GM21737 (cell line): ENCODE measurements around the gene FAM25C.
"Not testable (repeated sequence)": the region's sequence is repeated elsewhere in the genome, so short reads cannot be mapped to it uniquely, and the experiment has no call there.

Experiments
- ATAC-seq: cut with Tn5 transposase; IDR thresholded peaks from one replicate; pipeline ENCODE4 v1.9.1; 2021; ENCODE audit warnings: mild to moderate bottlenecking, moderate library complexity; ENCODE audit not compliant: unreplicated experiment

Gene FAM25C

GRCh38 chr10:47999691-48000090 lies at the start of gene FAM25C:
Gene FAM25C (minus strand): TSS chr10:47999791. CDS start chr10:47999765, 26 bp downstream.
- ATAC-seq, result not testable (repeated sequence)

GRCh38 chr10:48044557-48044956 lies 45.0 kb upstream of the FAM25C start:
- ATAC-seq, result not testable (repeated sequence)

- ATAC-seq, result not testable (repeated sequence)
These were observed 31.8 kb upstream of the FAM25C start for GRCh38 chr10:48031390-48031789.

- not testable (repeated sequence) for ATAC-seq
These were observed 2.7 kb upstream of the FAM25C start for GRCh38 chr10:48002306-48002705.

- not testable (repeated sequence) for ATAC-seq
These were observed 5.5 kb downstream of the FAM25C start for GRCh38 chr10:47994045-47994444.

GRCh38 chr10:47992560-47992959 lies 7.0 kb downstream of the FAM25C start:
- not testable (repeated sequence) for ATAC-seq

- ATAC-seq, result not testable (repeated sequence)
These were observed 7.9 kb downstream of the FAM25C start for GRCh38 chr10:47991706-47992105.

GRCh38 chr10:47990097-47990496 lies 9.5 kb downstream of the FAM25C start:
- ATAC-seq, result not testable (repeated sequence)

GRCh38 chr10:47989542-47989950 lies 10.0 kb downstream of the FAM25C start:
- ATAC-seq, result not testable (repeated sequence)

- not testable (repeated sequence) for ATAC-seq
These were observed 10.7 kb downstream of the FAM25C start for GRCh38 chr10:47988718-47989541.

- not testable (repeated sequence) for ATAC-seq
These were observed 11.6 kb downstream of the FAM25C start for GRCh38 chr10:47987952-47988351.

- not testable (repeated sequence) for ATAC-seq
These were observed 13.0 kb downstream of the FAM25C start for GRCh38 chr10:47986413-47987230.

- ATAC-seq, result not testable (repeated sequence)
These were observed 24.2 kb downstream of the FAM25C start for GRCh38 chr10:47975409-47975808.

- ATAC-seq, result not testable (repeated sequence)
These were observed 26.5 kb downstream of the FAM25C start for GRCh38 chr10:47973131-47973530.

GRCh38 chr10:47972077-47972476 lies 27.5 kb downstream of the FAM25C start:
- ATAC-seq, result not testable (repeated sequence)

- ATAC-seq, result not testable (repeated sequence)
These were observed 28.0 kb downstream of the FAM25C start for GRCh38 chr10:47971598-47971997.

GRCh38 chr10:47970047-47970446 lies 29.5 kb downstream of the FAM25C start:
- ATAC-seq, result not testable (repeated sequence)

GRCh38 chr10:47968988-47969387 lies 30.6 kb downstream of the FAM25C start:
- not testable (repeated sequence) for ATAC-seq

- ATAC-seq, result not testable (repeated sequence)
These were observed 35.1 kb downstream of the FAM25C start for GRCh38 chr10:47964280-47965063.

GRCh38 chr10:47962785-47963184 lies 36.8 kb downstream of the FAM25C start:
- not testable (repeated sequence) for ATAC-seq

- ATAC-seq, result not testable (repeated sequence)
These were observed 38.9 kb downstream of the FAM25C start for GRCh38 chr10:47960699-47961098.
